ENCODE results near the gene OR6K3. TPM values are rescaled to one million over a fixed set of nuclear protein-coding genes. Genes with fewer than 3 reads are reported as not detected.

OR6K3 gene, protein sequence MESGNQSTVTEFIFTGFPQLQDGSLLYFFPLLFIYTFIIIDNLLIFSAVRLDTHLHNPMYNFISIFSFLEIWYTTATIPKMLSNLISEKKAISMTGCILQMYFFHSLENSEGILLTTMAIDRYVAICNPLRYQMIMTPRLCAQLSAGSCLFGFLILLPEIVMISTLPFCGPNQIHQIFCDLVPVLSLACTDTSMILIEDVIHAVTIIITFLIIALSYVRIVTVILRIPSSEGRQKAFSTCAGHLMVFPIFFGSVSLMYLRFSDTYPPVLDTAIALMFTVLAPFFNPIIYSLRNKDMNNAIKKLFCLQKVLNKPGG
- total RNA-seq: not detected in 2 replicates

DNA sequence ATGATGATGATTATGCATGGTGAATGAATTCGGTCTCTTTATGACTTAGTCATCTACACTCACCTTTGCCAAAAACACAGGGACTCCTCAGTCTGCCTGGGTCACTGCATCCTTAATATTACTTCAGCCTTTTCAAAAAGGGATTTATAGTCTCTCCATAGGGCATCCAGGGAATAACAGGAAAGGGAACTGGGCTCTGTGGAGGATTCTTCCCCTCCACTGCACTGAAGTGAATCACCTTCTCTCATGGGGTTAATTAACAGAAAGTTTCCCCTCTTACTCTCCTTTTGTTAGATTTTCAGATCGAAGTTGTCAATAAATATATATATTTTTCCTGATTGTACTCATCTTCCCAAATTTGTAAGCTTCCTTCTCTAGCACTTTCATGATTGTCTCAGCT lies at the start of gene OR6K3:
TSS of gene OR6K3 (minus strand) at position 101 of the 400 bp plus-strand sequence. CDS start 2,605 bp downstream, outside the sequence.

GRCh38 chr1:158754420-158754819 lies 33.9 kb upstream of the OR6K3 start, which contains the start of gene OR6K6:
OR6K6 (plus strand) TSS chr1:158754720; CDS start chr1:158754888, 168 bp downstream.

GRCh38 chr1:158700552-158700951 lies 20.0 kb downstream of the OR6K3 start, which contains the start of gene OR6K2:
OR6K2 (minus strand) TSS chr1:158700652; CDS start chr1:158700652, 0 bp downstream.

GRCh38 chr1:158686111-158687009 lies 34.2 kb downstream of the OR6K3 start, which contains the start of gene SPTA1:
SPTA1 (minus strand) TSS chr1:158686715; CDS start chr1:158686517, 198 bp downstream.

Other genes with a start within 250 kb of the OR6K3 start
- not detected in 2 replicates for gene OR10R2, start 248.5 kb downstream of the OR6K3 start, total RNA-seq
- not detected in 2 replicates for gene OR6Y1, start 166.3 kb downstream of the OR6K3 start, total RNA-seq
- gene OR6P1, start 150.1 kb downstream of the OR6K3 start, total RNA-seq: not detected in 2 replicates
- not detected in 2 replicates for gene OR10X1, start 140.8 kb downstream of the OR6K3 start, total RNA-seq
- gene OR10Z1, start 115.5 kb downstream of the OR6K3 start, total RNA-seq: not detected in 2 replicates
- gene SPTA1, start 34.0 kb downstream of the OR6K3 start, total RNA-seq: 1.3 and 2.1 TPM in 2 replicates
- not detected in 2 replicates for gene OR6K2, start 20.1 kb downstream of the OR6K3 start, total RNA-seq
- not detected in 2 replicates for gene OR6K6, start 34.0 kb upstream of the OR6K3 start, total RNA-seq
- gene OR6N1, start 51.5 kb upstream of the OR6K3 start, total RNA-seq: not detected in 2 replicates
- gene OR6N2, start 60.5 kb upstream of the OR6K3 start, total RNA-seq: not detected in 2 replicates
- not detected in 2 replicates for gene MNDA, start 110.6 kb upstream of the OR6K3 start, total RNA-seq
- not detected in 2 replicates for gene PYHIN1, start 210.8 kb upstream of the OR6K3 start, total RNA-seq

Data from bladder microvascular endothelial cell (primary cell).